ENCODE measurements around the gene KIF5C. TPM values are rescaled to one million over a fixed set of nuclear protein-coding genes. Genes with fewer than 3 reads are reported as not detected.

The KIF5C gene
- total and polyA plus RNA-seq, 2 of the 13 experiments (the other 11 are each of a cell fraction or from before 2014, with no cell fraction given): 0.15 to 0.20 TPM

DNA sequence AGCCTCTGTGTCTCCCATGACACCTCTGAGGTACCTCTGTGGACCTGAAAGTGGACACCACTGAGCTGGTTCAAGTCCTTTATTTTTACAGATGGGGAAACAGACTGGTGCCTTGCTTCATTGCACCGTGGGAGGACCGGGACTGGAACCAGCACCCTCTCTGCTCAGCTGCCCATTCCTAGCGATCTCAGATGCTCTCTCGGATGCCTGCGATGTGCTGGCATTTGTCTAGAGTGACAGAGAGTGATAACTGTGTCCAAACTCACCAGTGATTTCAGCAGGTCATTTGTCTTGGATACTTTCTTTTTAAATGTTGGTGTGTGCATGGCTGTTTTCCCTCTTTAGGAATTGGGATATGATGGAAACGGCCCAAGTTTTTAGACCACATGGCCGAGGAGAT, 133.4 kb downstream of the KIF5C start:
- Histone ChIP-seq H3K79me2 (ENCODE audit: insufficient read depth, low read length) (no peaks in the 10 kb centered on the region), H3K36me3 (replicated peaks in 1 of 2; ENCODE audit: control insufficient read depth in 1 of 2, insufficient read depth in 2 of 2, low read length in 2 of 2) (no peaks in the 10 kb centered on the region), H3K27me3 (ENCODE audit: control insufficient read depth in 1 of 2, insufficient read depth in 2 of 2, low read length in 2 of 2) (peaks cover 4 to 45% of the 10 kb centered on the region in 2 experiments; a peak in 3 of 5 replicates), H3K27ac (ENCODE audit: extremely low read length, insufficient read depth, low read length) (no peak overlapping the region), H2AFZ (ENCODE audit: low read length) (no peak overlapping the region), H3K9ac (ENCODE audit: insufficient read depth, low read depth, low read length) (no peak overlapping the region), H3K9me3 (ENCODE audit: low read length) (no peaks in the 10 kb centered on the region), H3K4me1 (ENCODE audit: insufficient read depth, low read length) (no peaks in the 10 kb centered on the region), H4K20me1 (ENCODE audit: insufficient read depth, low read length) (no peaks in the 10 kb centered on the region), H3K4me3 (replicated peaks in 1 of 3; ENCODE audit: insufficient read depth in 1 of 3, low read depth in 2 of 3, low read length in 3 of 3) (no peak overlapping the region), H3K4me2 (ENCODE audit: low read depth, low read length) (no peak overlapping the region)
- CTCF ChIA-PET (ENCODE audit: low intra/inter-chr PET ratio, low total read pairs): no interaction called here
- POLR2A ChIA-PET: no interaction called here
- FAIRE-seq (no peak), DNase-seq (ENCODE audit: low spot score) (no peak), ATAC-seq (no peak)
- WGBS (ENCODE audit: low lambda C conversion rate): 21% methylated on average over 7 of the region's 7 CpGs
- in situ Hi-C loops (cut with HindIII; ENCODE audit: extremely low pct_ligation_motif_present, low pct_unique_long_range_greater_than_20kb) (no loop called here), intact Hi-C loops (cut with micrococcal nuclease; ENCODE audit: unreplicated experiment) (no loop called here)
- BruUV-seq (replicated peaks): no TSS peak
- TF ChIP-seq ZNF577 (CRISPR knock-in tag; IDR thresholded peaks at IDR 0.05; ENCODE audit: borderline replicate concordance, low read depth): no peak

DNA sequence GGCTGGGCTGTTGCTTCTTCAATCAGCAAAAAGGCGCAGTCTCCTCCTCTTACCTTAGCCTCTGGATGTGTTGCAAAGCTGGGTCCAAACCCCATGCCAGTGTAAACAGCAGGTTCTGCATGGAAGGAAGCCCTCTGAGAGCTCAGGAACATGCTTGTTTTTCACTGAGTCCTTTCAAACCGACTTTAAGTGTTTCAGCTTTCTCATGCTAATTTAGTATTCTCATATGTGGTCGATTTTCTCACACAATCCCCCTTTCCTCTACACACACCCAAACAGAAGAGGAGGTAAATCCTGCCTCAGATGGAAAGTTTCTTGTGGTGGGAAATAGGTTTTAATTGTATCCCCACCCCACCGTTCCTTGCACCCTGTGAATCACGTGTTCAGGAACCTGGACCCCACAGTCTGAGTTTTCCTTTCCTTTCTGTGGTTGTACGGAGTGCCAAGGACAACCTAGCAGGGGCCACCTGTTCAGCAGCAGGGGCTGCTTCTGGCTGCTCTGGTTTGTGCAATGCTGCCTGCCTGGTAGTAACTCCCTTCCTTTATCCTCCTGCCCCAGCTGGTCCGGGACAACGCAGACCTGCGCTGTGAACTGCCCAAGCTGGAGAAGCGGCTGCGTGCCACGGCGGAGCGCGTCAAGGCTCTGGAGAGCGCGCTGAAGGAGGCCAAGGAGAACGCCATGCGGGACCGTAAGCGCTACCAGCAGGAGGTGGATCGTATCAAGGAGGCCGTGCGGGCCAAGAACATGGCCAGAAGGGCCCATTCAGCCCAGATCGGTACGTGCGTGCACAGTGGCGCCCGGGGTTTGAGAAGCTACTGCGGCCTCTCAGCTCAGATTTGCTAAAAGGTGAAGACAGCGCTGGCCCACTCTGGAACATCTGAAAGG, 134.8 kb downstream of the KIF5C start:
- ATAC-seq (no peak; the same call in 2 of the 3 replicates), DNase-seq (ENCODE audit: low spot score) (no peak), FAIRE-seq (no peak)
- intact Hi-C loops (cut with micrococcal nuclease; ENCODE audit: unreplicated experiment) (no loop called here), in situ Hi-C loops (cut with HindIII; ENCODE audit: extremely low pct_ligation_motif_present, low pct_unique_long_range_greater_than_20kb) (no loop called here)
- H3K4me3 ChIP-seq (replicated peaks in 1 of 3; ENCODE audit: insufficient read depth in 1 of 3, low read depth in 2 of 3, low read length in 3 of 3): no peak overlapping the region
- H3K79me2 ChIP-seq (ENCODE audit: insufficient read depth, low read length): no peaks in the 10 kb centered on the region
- WGBS (ENCODE audit: low lambda C conversion rate): 72% methylated on average over 31 of the region's 31 CpGs
- TF ChIP-seq PITX1 (CRISPR knock-in tag; IDR thresholded peaks at IDR 0.05): no peak
- H3K27me3 ChIP-seq (ENCODE audit: control insufficient read depth in 1 of 2, insufficient read depth in 2 of 2, low read length in 2 of 2): peaks cover 4 to 38% of the 10 kb centered on the region in 2 experiments; a peak in 3 of 5 replicates
- no peaks in the 10 kb centered on the region for H3K36me3 ChIP-seq (replicated peaks in 1 of 2; ENCODE audit: control insufficient read depth in 1 of 2, insufficient read depth in 2 of 2, low read length in 2 of 2)
- H3K27ac ChIP-seq (ENCODE audit: extremely low read length, insufficient read depth, low read length): no peak overlapping the region
- POLR2A ChIA-PET: no interaction called here
- no peak overlapping the region for H3K4me2 ChIP-seq (ENCODE audit: low read depth, low read length)
- BruUV-seq (replicated peaks): no TSS peak
- H2AFZ ChIP-seq (ENCODE audit: low read length): no peak overlapping the region
- H3K4me1 ChIP-seq (ENCODE audit: insufficient read depth, low read length): no peaks in the 10 kb centered on the region
- H3K9ac ChIP-seq (ENCODE audit: insufficient read depth, low read depth, low read length): no peak overlapping the region
- H3K9me3 ChIP-seq (ENCODE audit: low read length): no peaks in the 10 kb centered on the region
- H4K20me1 ChIP-seq (ENCODE audit: insufficient read depth, low read length): no peaks in the 10 kb centered on the region
- CTCF ChIA-PET (ENCODE audit: low intra/inter-chr PET ratio, low total read pairs): no interaction called here
